Measurements from ENCODE around the gene ZNF200.

DNA sequence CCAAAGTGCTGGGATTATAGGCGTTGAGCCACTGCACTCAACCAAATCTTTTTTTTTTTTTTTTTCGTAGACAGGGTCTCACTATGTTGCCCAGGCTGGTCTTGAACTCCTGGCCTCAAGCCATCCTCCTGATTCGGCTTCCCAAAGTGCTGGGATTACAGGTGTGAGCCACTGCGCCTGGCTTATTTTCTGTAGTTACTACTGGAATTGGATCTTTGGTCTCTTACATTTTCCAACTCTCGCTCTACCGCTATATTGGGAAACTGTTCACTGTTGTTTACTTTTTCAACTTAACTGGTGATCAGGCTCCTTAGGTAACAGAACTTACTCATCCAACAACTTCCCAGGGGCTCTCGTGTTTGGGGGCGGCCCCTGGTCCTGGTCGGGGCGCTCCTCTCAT lies 14.1 kb downstream of the ZNF200 start:
- TF ChIP-seq CTCF (conservative IDR thresholded peaks at IDR 0.05) = no peak
- TF ChIP-seq EZH2 (IDR thresholded peaks at IDR 0.05; ENCODE audit: low read depth) = no peak
